HepG2 (cell line): ENCODE results near the gene GGCT. TPM values are rescaled to one million over a fixed set of nuclear protein-coding genes. Genes with fewer than 3 reads are reported as not detected.

Experiments used
- ARID2 ChIP-seq: sonication (generic); formaldehyde crosslinking; IDR thresholded peaks from 2 replicates; pipeline ENCODE4 v1.8.1; 2022; ENCODE audit warnings: mild to moderate bottlenecking, missing genetic modification reagents, borderline replicate concordance
- FOXJ3 ChIP-seq: sonication (generic); formaldehyde crosslinking; IDR thresholded peaks from 2 replicates; pipeline ENCODE4 v1.4.0; 2020; ENCODE audit warnings: missing genetic modification reagents, mild to moderate bottlenecking, borderline replicate concordance
- HNRNPUL1 ChIP-seq: fragments of 200-400 bp; formaldehyde crosslinking; IDR thresholded peaks from 2 replicates; pipeline ENCODE4 v1.6.1; 2017; ENCODE audit warnings: low read depth, mild to moderate bottlenecking, low read length, moderate library complexity
- KLF6 ChIP-seq: IDR thresholded peaks from 2 replicates; pipeline ENCODE4 v1.8.0; 2016; ENCODE audit warnings: missing biosample characterization, missing genetic modification reagents
- MATR3 ChIP-seq: sonication (generic); formaldehyde crosslinking; IDR thresholded peaks from 2 replicates; pipeline ENCODE4 v1.4.0; 2020; ENCODE audit warnings: missing genetic modification reagents
- MLLT10 ChIP-seq: sonication (generic); formaldehyde crosslinking; IDR thresholded peaks from 2 replicates; pipeline ENCODE4 v1.4.0; 2020; ENCODE audit warnings: missing genetic modification reagents
- MTF1 ChIP-seq: sonication (generic); formaldehyde crosslinking; IDR thresholded peaks from 2 replicates; pipeline ENCODE4 v1.5.0; 2020; ENCODE audit warnings: missing genetic modification reagents
- NR0B2 ChIP-seq: sonication (generic); formaldehyde crosslinking; IDR thresholded peaks from 2 replicates; pipeline ENCODE4 v1.4.0; 2020; ENCODE audit warnings: mild to moderate bottlenecking, missing genetic modification reagents
- PAF1 ChIP-seq: IDR thresholded peaks from 2 replicates; pipeline ENCODE4 v1.6.1; 2016; ENCODE audit warnings: missing genetic modification reagents, missing compliant biosample characterization
- PAWR ChIP-seq: sonication (generic); formaldehyde crosslinking; IDR thresholded peaks from 2 replicates; pipeline ENCODE4 v1.4.0; 2020; ENCODE audit warnings: missing genetic modification reagents, mild to moderate bottlenecking, borderline replicate concordance
- PHF20 ChIP-seq: sonication (generic); formaldehyde crosslinking; IDR thresholded peaks from 2 replicates; pipeline ENCODE4 v1.5.0; 2020; ENCODE audit warnings: mild to moderate bottlenecking, missing genetic modification reagents
- PHF8 ChIP-seq: sonication (generic); formaldehyde crosslinking; IDR thresholded peaks from 2 replicates; pipeline ENCODE4 v1.5.0; 2020; ENCODE audit warnings: missing genetic modification reagents
- POLR2AphosphoS2 ChIP-seq: IDR thresholded peaks from 2 replicates; pipeline ENCODE4 v1.6.1; 2011; ENCODE audit warnings: low read depth, low read length, improper control_type of control experiment
- STAT5B ChIP-seq: sonication (generic); formaldehyde crosslinking; IDR thresholded peaks from 2 replicates; pipeline ENCODE4 v1.4.0; 2020; ENCODE audit warnings: missing genetic modification reagents
- ZBED4 ChIP-seq: sonication (generic); formaldehyde crosslinking; IDR thresholded peaks from 2 replicates; pipeline ENCODE4 v1.4.0; 2020; ENCODE audit warnings: missing genetic modification reagents, borderline replicate concordance
- ZNF232 ChIP-seq: sonication (generic); formaldehyde crosslinking; IDR thresholded peaks from 2 replicates; pipeline ENCODE4 v1.4.0; 2020; ENCODE audit warnings: missing genetic modification reagents, borderline replicate concordance
- ZNF430 ChIP-seq: sonication (generic); formaldehyde crosslinking; IDR thresholded peaks from 2 replicates; pipeline ENCODE4 v1.9.0; 2021; ENCODE audit warnings: mild to moderate bottlenecking, missing genetic modification reagents
- ZNF670 ChIP-seq: sonication (generic); formaldehyde crosslinking; IDR thresholded peaks from 2 replicates; pipeline ENCODE4 v1.8.0; 2022; ENCODE audit warnings: mild to moderate bottlenecking, missing genetic modification reagents, borderline replicate concordance
- ZNF7 ChIP-seq: IDR thresholded peaks from 2 replicates; pipeline ENCODE4 v1.6.1; 2016; ENCODE audit warnings: missing biosample characterization, missing genetic modification reagents
- ZNF720 ChIP-seq: sonication (generic); formaldehyde crosslinking; IDR thresholded peaks from 2 replicates; pipeline ENCODE4 v1.4.0; 2020; ENCODE audit warnings: missing genetic modification reagents
- ZNF839 ChIP-seq: sonication (generic); formaldehyde crosslinking; IDR thresholded peaks from 2 replicates; pipeline ENCODE4 v1.4.0; 2020; ENCODE audit warnings: missing genetic modification reagents, mild to moderate bottlenecking, borderline replicate concordance
- ZXDC ChIP-seq: sonication (generic); formaldehyde crosslinking; IDR thresholded peaks from 2 replicates; pipeline ENCODE4 v1.5.0; 2020; ENCODE audit warnings: mild to moderate bottlenecking, missing genetic modification reagents
- polyA plus RNA-seq, 8 experiments: library from polyadenylated mRNA; depleted of rRNA in 3 of 8; stranded (reverse) in 7 of 8; unstranded in 1 of 8; fragments of >200 nt; fragmentation: Illumina TruSeq in 4 of 8; extraction: Trizol in 4 of 8; gene quantifications; 2 replicates each; pipeline versions ENCODE4 v1.2.1 to v1.2.3, GENCODE V29; 2011 to 2016; ENCODE audit warnings: low read depth in 4 of 8, missing spikeins in 1 of 8, mixed read lengths in 1 of 8; ENCODE audit not compliant: insufficient read depth in 1 of 8
- total RNA-seq, 5 experiments: library from RNA; depleted of rRNA; stranded (reverse); fragments of >200 nt; fragmentation: Illumina TruSeq; extraction: Trizol; gene quantifications; 2 replicates each; pipeline ENCODE4 v1.2.3, GENCODE V29; 2016; ENCODE audit warnings: low read depth in 1 of 5

The GGCT gene
- total and polyA plus RNA-seq, 2 of the 13 experiments (the other 11 are each of a cell fraction or from before 2014, with no cell fraction given) = 19.5 to 78.3 TPM

- TF ChIP-seq ZBED4 (CRISPR knock-in tag) (no peak; the same call in 1 of the 2 replicates), MLLT10 (no peak), FOXJ3 (no peak), ZNF839 (CRISPR knock-in tag) (no peak), PAWR (no peak), POLR2AphosphoS2 (no peak), ZNF670 (CRISPR knock-in tag) (no peak; the same call in 1 of the 2 replicates), ZNF7 (CRISPR knock-in tag) (no peak), HNRNPUL1 (no peak), KLF6 (CRISPR knock-in tag) (no peak), NR0B2 (CRISPR knock-in tag) (peak; percentile 56; the same call in 1 of the 2 replicates), ZNF720 (CRISPR knock-in tag) (no peak), ARID2 (CRISPR knock-in tag) (no peak), MTF1 (CRISPR knock-in tag) (no peak), STAT5B (CRISPR knock-in tag) (no peak), ZNF430 (CRISPR knock-in tag) (no peak), ZXDC (no peak), ZNF232 (CRISPR knock-in tag) (0 out of 2 replicates have a peak, but pooled peaks have one; percentile 25), MATR3 (CRISPR knock-in tag) (no peak), PAF1 (CRISPR knock-in tag) (no peak), PHF20 (CRISPR knock-in tag) (no peak), PHF8 (peak; percentile 92)
Observed at GRCh38 chr7:30478349-30479201, 26.1 kb downstream of the GGCT start, which contains the start of gene NOD1 (continued).
